ENCODE measurements around the gene GPC5. TPM values are rescaled to one million over a fixed set of nuclear protein-coding genes. Genes with fewer than 3 reads are reported as not detected.

The GPC5 gene
- total and polyA plus RNA-seq, 2 of the 8 experiments (the other 6 are each of a cell fraction or from before 2014, with no cell fraction given): 0.20 to 0.39 TPM

GRCh38 chr13:92622905-92623304 is 1224.5 kb downstream of the GPC5 start:
- H3K4me1 ChIP-seq (replicated peaks in 1 of 4; ENCODE audit: control insufficient read depth in 3 of 4, insufficient read depth in 4 of 4, low read length in 3 of 4): peaks cover 0 to 3% (median 0%) of the 10 kb centered on the region in 4 experiments; a peak in 1 of 7 replicates
- no peak overlapping the region for H3K23ac ChIP-seq (ENCODE audit: insufficient read length)
- H3K23me2 ChIP-seq (ENCODE audit: low read depth, low read length): no peaks in the 10 kb centered on the region
- H3K56ac ChIP-seq (replicated peaks; ENCODE audit: insufficient read length, low read depth, low read length): no peak overlapping the region
- no peak overlapping the region for H4K5ac ChIP-seq (ENCODE audit: insufficient read length, low read depth, low read length)
- no peak overlapping the region for H2BK5ac ChIP-seq (ENCODE audit: low read depth, low read length)
- no peaks in the 10 kb centered on the region for H4K20me1 ChIP-seq (replicated peaks in 1 of 2; ENCODE audit: control insufficient read depth in 1 of 2, insufficient read depth in 2 of 2, low read length in 2 of 2)
- no peak overlapping the region for H2BK20ac ChIP-seq (ENCODE audit: low read length)
- no peak overlapping the region for H2BK15ac ChIP-seq (ENCODE audit: low read length)
- H3K14ac ChIP-seq (ENCODE audit: insufficient read length): no peak overlapping the region
- H3K79me2 ChIP-seq (ENCODE audit: control insufficient read depth in 1 of 2, insufficient read depth in 2 of 2, low read length in 2 of 2): no peaks in the 10 kb centered on the region
- H3K79me1 ChIP-seq (ENCODE audit: low read depth, low read length): no peaks in the 10 kb centered on the region
- ChIA-PET CTCF (ENCODE audit: partially characterized antibody) (interaction anchor here (0.6 to 1.0 kb wide), 2 partner anchors 28 to 271 kb away, joined by 3 read pairs; no protein-coding TSS in a partner anchor), POLR2A (ENCODE audit: partially characterized antibody) (no interaction called here)
- no peaks in the 10 kb centered on the region for H3K36me3 ChIP-seq (ENCODE audit: control insufficient read depth in 2 of 4, insufficient read depth in 4 of 4, low read length in 3 of 4)
- WGBS, 2 experiments (ENCODE audit: extremely low coverage in 1 of 2, insufficient coverage in 1 of 2, insufficient read length in 1 of 2, insufficient replicate concordance in 2 of 2, low coverage in 1 of 2, low lambda C conversion rate in 2 of 2, missing lambda C conversion rate in 1 of 2): 92% methylated on average over 3 of the region's 3 CpGs; no CpG with 5 or more reads in 1 of the 2 experiments
- no peak overlapping the region for H3K18ac ChIP-seq (ENCODE audit: extremely low read depth, low read length)
- H2AFZ ChIP-seq (ENCODE audit: low read length): no peak overlapping the region
- H2BK120ac ChIP-seq (replicated peaks; ENCODE audit: low read depth, low read length): no peak overlapping the region
- no peaks in the 10 kb centered on the region for H3K27me3 ChIP-seq (replicated peaks in 1 of 4; ENCODE audit: control insufficient read depth in 3 of 4, extremely low read depth in 1 of 4, insufficient read depth in 3 of 4, low read length in 3 of 4)
- no peak overlapping the region for H3K4me2 ChIP-seq (ENCODE audit: insufficient read depth in 1 of 2, low read depth in 2 of 2, low read length in 2 of 2)
- H3K9me3 ChIP-seq (ENCODE audit: insufficient read depth in 2 of 2, low read depth in 1 of 2, low read length in 1 of 2): no peaks in the 10 kb centered on the region
- TF ChIP-seq USF2 (IDR thresholded peaks at IDR 0.05; ENCODE audit: low read length) (no peak), SRF (IDR thresholded peaks at IDR 0.05; ENCODE audit: low read depth, low read length) (no peak), SUZ12 (IDR thresholded peaks at IDR 0.05; ENCODE audit: low read length) (no peak), ZNF274 (IDR thresholded peaks at IDR 0.05; ENCODE audit: borderline replicate concordance, extremely low read depth, low read length) (no peak), FOSL1 (IDR thresholded peaks at IDR 0.05; ENCODE audit: insufficient read depth, low read depth, low read length) (no peak), SP2 (IDR thresholded peaks at IDR 0.05; ENCODE audit: low read length) (no peak), JUN (IDR thresholded peaks at IDR 0.05; ENCODE audit: low read depth, low read length) (no peak), POLR2AphosphoS5 (IDR thresholded peaks at IDR 0.05; ENCODE audit: low read depth, low read length) (no peak), SP1 (IDR thresholded peaks at IDR 0.05; ENCODE audit: low read depth, low read length) (no peak), JUND (IDR thresholded peaks at IDR 0.05; ENCODE audit: low read length) (no peak)
- TF ChIP-seq, protein P1, sequence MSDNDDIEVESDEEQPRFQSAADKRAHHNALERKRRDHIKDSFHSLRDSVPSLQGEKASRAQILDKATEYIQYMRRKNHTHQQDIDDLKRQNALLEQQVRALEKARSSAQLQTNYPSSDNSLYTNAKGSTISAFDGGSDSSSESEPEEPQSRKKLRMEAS (IDR thresholded peaks at IDR 0.05): no peak
- FAIRE-seq: no peak
- H3K4me3 ChIP-seq (ENCODE audit: extremely low read depth in 1 of 4, insufficient read depth in 2 of 4, low read depth in 3 of 4, low read length in 4 of 4): no peak overlapping the region
- no peak overlapping the region for H3K4ac ChIP-seq (replicated peaks; ENCODE audit: insufficient read length, low read depth, low read length)
- no peak overlapping the region for H3K9ac ChIP-seq (replicated peaks in 1 of 4; ENCODE audit: extremely low read depth in 1 of 4, low read depth in 3 of 4, low read length in 3 of 4)
- no peak overlapping the region for H2BK12ac ChIP-seq (ENCODE audit: low read depth, low read length)
- H2AK5ac ChIP-seq (ENCODE audit: low read depth, low read length): no peak overlapping the region
- H3K27ac ChIP-seq (ENCODE audit: low read depth, low read length): no peak overlapping the region
- no peak overlapping the region for H4K91ac ChIP-seq (replicated peaks; ENCODE audit: insufficient read length, low read length)
- no peak overlapping the region for H4K8ac ChIP-seq (ENCODE audit: extremely low read depth, insufficient read depth, low read length)
- no peak for DNase-seq (ENCODE audit: low read depth in 1 of 2, low spot score in 2 of 2)

All from H1 (cell line).